Peyer's patch (tissue), 4 donors: ENCODE data around the gene WWOX. TPM values are rescaled to one million over a fixed set of nuclear protein-coding genes. Genes with fewer than 3 reads are reported as not detected.

ENCODE experiments used
- DNase-seq, 3 donors: peaks; one replicate each; pipeline ENCODE4 v3.0.0-alpha.2; 2017 to 2019
- H3K27ac ChIP-seq, 4 donors: fragments of 200-600 bp; sonication (generic); one replicate each; pipeline ENCODE4 v1.5.1; 2016 to 2019
- H3K27me3 ChIP-seq, 2 donors: fragments of 200-600 bp; sonication (generic); one replicate each; pipeline ENCODE4 v1.5.1; 2019
- H3K36me3 ChIP-seq, 3 donors: fragments of 200-600 bp; sonication (generic); one replicate each; pipeline ENCODE4 v1.5.1; 2016 to 2019
- H3K4me1 ChIP-seq, 4 donors: fragments of 200-600 bp; sonication (generic); one replicate each; pipeline ENCODE4 v1.5.1; 2016 to 2019
- H3K4me3 ChIP-seq, 4 donors: fragments of 200-600 bp; sonication (generic); 1 replicate in 3 of 4; 2 replicates in 1 of 4; pipeline ENCODE4 v1.5.1; 2016 to 2019; ENCODE audit warnings: mild to moderate bottlenecking in 1 of 4
- H3K9me3 ChIP-seq, 4 donors: fragments of 200-600 bp; sonication (generic); one replicate each; pipeline ENCODE4 v1.5.1; 2016 to 2019; ENCODE audit warnings: mild to moderate bottlenecking in 1 of 4
- POLR2A ChIP-seq, 2 donors: fragments of 450-650 bp; IDR thresholded peaks; one replicate each; pipeline ENCODE4 v1.5.1; 2017; ENCODE audit warnings: antibody characterized with exemption in 2 of 2, mild to moderate bottlenecking in 2 of 2, moderate library complexity in 2 of 2
- total RNA-seq, 4 donors: library from RNA; depleted of rRNA; stranded (reverse); fragments of >200 nt; gene quantifications; one replicate each; pipeline ENCODE4 v1.1.0, GENCODE V29; 2016
- TF ChIP-seq, protein P1 (sequence below), 6 experiments: fragments of 450-650 bp in 4 of 6; fragments of 200-600 bp in 2 of 6; sonication (generic) in 1 of 6; IDR thresholded peaks; one replicate each; pipeline ENCODE4 v1.5.1; 2017 to 2019; ENCODE audit warnings: antibody characterized with exemption in 6 of 6, mild to moderate bottlenecking in 3 of 6, moderate library complexity in 1 of 6

WWOX gene
- total RNA-seq, 4 donors from 2014 or later: 17.3 to 197 (median 57.5) TPM

DNA sequence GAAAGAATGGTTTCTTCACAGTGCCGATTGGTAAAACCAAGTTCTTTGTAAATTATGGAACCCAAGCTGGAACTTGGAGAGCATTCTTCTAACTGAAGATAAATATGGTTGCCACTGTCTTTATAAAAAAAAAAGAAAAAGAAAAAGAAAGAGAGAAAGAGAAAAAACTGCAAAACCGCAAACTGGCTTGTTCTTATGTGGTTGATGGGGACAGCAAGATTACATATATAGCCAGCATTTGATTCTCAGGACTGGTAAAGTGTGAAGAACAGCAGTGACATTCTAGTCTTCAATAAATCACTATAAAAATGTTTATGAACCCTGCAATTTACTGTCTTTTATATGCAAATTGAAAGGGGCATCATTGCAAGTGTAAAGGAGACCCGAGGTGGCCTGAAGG lies 896.0 kb downstream of the WWOX start:
- Histone ChIP-seq H3K9me3 (no peaks in the 10 kb centered on the region), H3K4me1 (no peaks in the 10 kb centered on the region), H3K4me3 (no peak overlapping the region), H3K36me3 (no peaks in the 10 kb centered on the region), H3K27ac (no peak overlapping the region), H3K27me3 (no peaks in the 10 kb centered on the region)
- TF ChIP-seq, protein P1, sequence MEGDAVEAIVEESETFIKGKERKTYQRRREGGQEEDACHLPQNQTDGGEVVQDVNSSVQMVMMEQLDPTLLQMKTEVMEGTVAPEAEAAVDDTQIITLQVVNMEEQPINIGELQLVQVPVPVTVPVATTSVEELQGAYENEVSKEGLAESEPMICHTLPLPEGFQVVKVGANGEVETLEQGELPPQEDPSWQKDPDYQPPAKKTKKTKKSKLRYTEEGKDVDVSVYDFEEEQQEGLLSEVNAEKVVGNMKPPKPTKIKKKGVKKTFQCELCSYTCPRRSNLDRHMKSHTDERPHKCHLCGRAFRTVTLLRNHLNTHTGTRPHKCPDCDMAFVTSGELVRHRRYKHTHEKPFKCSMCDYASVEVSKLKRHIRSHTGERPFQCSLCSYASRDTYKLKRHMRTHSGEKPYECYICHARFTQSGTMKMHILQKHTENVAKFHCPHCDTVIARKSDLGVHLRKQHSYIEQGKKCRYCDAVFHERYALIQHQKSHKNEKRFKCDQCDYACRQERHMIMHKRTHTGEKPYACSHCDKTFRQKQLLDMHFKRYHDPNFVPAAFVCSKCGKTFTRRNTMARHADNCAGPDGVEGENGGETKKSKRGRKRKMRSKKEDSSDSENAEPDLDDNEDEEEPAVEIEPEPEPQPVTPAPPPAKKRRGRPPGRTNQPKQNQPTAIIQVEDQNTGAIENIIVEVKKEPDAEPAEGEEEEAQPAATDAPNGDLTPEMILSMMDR (IDR thresholded peaks at IDR 0.05): no peak
- no peak for TF ChIP-seq POLR2A (IDR thresholded peaks at IDR 0.05)
- DNase-seq: no peak

DNA sequence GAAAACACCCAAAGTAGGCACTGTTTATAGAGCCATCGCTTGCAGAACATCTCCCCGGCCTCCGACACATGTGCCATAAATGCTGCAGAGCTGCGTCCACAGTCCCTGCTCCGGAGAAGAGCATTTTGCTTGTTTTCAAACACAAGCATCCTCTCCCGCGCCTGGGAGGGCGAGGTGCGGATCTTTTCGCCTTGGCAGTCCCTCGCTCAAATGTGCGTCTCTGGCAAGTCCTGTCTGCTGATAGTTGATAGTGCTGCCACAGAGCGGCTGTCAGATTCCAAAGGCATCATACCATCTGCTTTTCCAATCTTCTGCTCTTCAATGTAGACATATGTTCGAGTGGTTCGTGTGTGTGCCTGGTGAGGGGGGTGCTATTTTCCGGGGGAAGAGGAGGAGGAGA lies 897.3 kb downstream of the WWOX start:
- Histone ChIP-seq H3K4me1 (no peaks in the 10 kb centered on the region), H3K27ac (no peak overlapping the region), H3K4me3 (no peak overlapping the region), H3K9me3 (no peaks in the 10 kb centered on the region), H3K27me3 (no peaks in the 10 kb centered on the region), H3K36me3 (no peaks in the 10 kb centered on the region)
- TF ChIP-seq, protein P1 (IDR thresholded peaks at IDR 0.05): no peak
- TF ChIP-seq POLR2A (IDR thresholded peaks at IDR 0.05): no peak
- DNase-seq: no peak

DNA sequence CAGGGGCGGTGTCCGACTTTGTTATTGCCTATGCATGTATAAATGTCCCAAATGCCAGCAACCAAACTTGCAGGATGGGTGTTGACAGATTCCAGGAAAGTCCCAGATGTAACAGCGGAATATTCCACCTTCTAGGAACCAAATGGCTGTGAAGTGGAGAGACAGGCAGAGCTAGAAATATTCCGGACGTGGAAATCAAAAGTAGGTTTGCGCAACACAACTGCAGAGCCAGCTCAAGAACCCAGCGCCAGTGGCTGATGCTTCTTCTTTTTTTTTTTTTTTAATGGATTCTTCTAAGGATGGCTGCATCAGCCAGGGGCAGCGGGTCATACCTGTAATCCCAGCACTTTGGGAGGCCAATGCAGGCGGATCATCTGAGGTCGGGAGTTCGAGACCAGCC lies 899.4 kb downstream of the WWOX start:
- no peaks in the 10 kb centered on the region for H3K36me3 ChIP-seq
- no peak overlapping the region for H3K27ac ChIP-seq
- no peak for DNase-seq
- H3K9me3 ChIP-seq: no peaks in the 10 kb centered on the region
- no peak overlapping the region for H3K4me3 ChIP-seq
- no peaks in the 10 kb centered on the region for H3K27me3 ChIP-seq
- TF ChIP-seq POLR2A (IDR thresholded peaks at IDR 0.05): no peak
- TF ChIP-seq, protein P1 (IDR thresholded peaks at IDR 0.05): no peak
- no peaks in the 10 kb centered on the region for H3K4me1 ChIP-seq

DNA sequence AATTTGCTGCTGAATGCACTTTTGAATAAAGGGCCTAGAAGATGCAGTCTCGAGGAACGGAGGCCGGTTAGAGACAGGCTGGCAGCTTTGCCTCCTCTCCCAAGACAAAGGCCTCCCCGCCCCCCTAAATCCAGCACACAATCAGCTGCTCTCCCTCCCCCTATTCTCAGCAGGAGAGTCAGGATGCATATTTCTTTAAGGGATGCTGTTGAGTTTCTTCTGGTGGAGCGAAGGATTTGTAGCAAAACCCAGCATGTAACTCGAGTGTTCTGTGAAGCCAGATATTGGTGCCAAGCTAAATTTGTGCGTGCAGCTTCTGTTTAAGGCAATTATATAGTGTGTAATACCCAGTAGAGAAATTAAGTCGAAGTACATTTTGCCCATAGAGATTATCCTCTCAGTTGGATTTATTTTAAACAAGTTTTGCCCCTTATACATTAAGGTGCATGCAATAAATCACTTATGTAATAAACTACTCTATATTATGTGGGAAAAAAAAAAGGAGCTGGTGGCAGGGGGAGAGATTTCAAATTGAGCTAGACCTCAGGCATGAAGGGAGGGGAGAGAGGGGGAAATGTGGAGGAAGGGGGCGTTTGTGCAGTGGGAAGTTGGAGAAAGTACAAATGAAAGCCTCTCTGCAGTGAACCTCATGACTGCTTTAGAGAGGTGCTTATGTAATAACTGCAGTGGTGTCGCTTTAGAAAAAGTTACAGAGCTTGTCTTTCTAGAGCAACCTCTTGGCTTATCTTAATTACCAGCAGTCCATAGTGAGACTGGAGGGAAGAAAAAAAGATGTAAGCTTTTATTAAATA lies 901.9 kb downstream of the WWOX start:
- no peaks in the 10 kb centered on the region for H3K4me1 ChIP-seq
- DNase-seq: no peak
- H3K36me3 ChIP-seq: no peaks in the 10 kb centered on the region
- H3K27me3 ChIP-seq: no peaks in the 10 kb centered on the region
- no peak overlapping the region for H3K27ac ChIP-seq
- TF ChIP-seq POLR2A (IDR thresholded peaks at IDR 0.05): no peak
- TF ChIP-seq, protein P1 (IDR thresholded peaks at IDR 0.05): no peak
- H3K9me3 ChIP-seq: no peaks in the 10 kb centered on the region
- no peak overlapping the region for H3K4me3 ChIP-seq

DNA sequence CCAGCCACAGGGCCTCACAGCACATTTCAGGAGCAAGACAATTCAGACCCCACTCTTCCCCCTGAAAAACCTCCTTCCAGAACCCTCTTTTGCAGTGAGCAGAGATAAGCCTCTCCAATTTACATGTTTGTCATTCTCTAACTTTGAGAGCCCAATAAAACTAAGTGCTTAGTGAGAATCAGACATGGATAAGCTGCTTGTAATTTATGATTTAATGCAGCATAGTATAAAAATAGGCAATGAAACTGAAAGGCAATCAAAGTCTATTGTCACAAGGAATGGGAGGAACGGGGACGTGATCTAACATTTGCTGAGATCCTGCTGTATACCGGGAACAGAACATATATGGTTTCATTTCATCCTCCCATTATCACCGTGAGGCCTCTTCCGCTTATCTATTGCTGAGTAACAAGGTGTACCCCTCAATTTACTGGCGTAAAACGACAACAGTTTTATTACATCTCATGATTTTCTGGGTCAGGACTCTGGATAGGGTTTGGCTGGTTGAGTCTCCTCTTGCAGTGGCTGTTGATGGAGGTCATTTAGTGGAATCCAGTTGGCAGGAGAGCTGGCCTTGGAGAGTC lies 903.7 kb downstream of the WWOX start:
- H3K36me3 ChIP-seq: no peaks in the 10 kb centered on the region
- no peaks in the 10 kb centered on the region for H3K27me3 ChIP-seq
- H3K27ac ChIP-seq: no peak overlapping the region
- H3K4me1 ChIP-seq: no peaks in the 10 kb centered on the region
- no peak for DNase-seq
- no peak for TF ChIP-seq POLR2A (IDR thresholded peaks at IDR 0.05)
- TF ChIP-seq, protein P1 (IDR thresholded peaks at IDR 0.05): no peak
- H3K9me3 ChIP-seq: no peaks in the 10 kb centered on the region
- no peak overlapping the region for H3K4me3 ChIP-seq
